Right lobe of liver (tissue), 6 donors: ENCODE results near the gene RPUSD4. TPM values are rescaled to one million over a fixed set of nuclear protein-coding genes. Genes with fewer than 3 reads are reported as not detected.

Source experiments
- ATAC-seq, 4 donors: fragments of 200-7000 bp; cut with Tn5 transposase; one replicate each; pipeline ENCODE4 v1.9.1; 2020; ENCODE audit warnings: mild to moderate bottlenecking in 4 of 4, moderate library complexity in 4 of 4
- DNase-seq, 3 donors: peaks; one replicate each; pipeline ENCODE4 v3.0.0-alpha.2; 2020
- H3K27ac ChIP-seq, 3 donors: fragments of 200-600 bp; one replicate each; pipeline ENCODE4 v1.8.0; 2022
- H3K27me3 ChIP-seq, 2 donors: fragments of 200-600 bp; one replicate each; pipeline ENCODE4 v1.8.0; 2022
- H3K36me3 ChIP-seq, 4 donors: fragments of 200-600 bp; sonication (generic) in 1 of 4; one replicate each; pipeline versions ENCODE4 v1.5.1 to v1.8.0; 2017 to 2022; ENCODE audit warnings: control low read depth in 1 of 4
- H3K4me1 ChIP-seq, 4 donors: fragments of 200-600 bp; sonication (generic) in 1 of 4; one replicate each; pipeline versions ENCODE4 v1.5.1 to v1.8.0; 2017 to 2022; ENCODE audit warnings: control low read depth in 1 of 4
- H3K4me3 ChIP-seq, 3 donors: fragments of 200-600 bp; one replicate each; pipeline ENCODE4 v1.8.0; 2022
- H3K9me3 ChIP-seq, 4 donors: fragments of 200-600 bp; sonication (generic) in 1 of 4; one replicate each; pipeline versions ENCODE4 v1.5.1 to v1.8.0; 2017 to 2022; ENCODE audit warnings: control low read depth in 1 of 4
- POLR2A ChIP-seq: fragments of 450-650 bp; IDR thresholded peaks from one replicate; pipeline ENCODE4 v1.6.1; 2017; ENCODE audit warnings: antibody characterized with exemption, mild to moderate bottlenecking
- WGBS: methylation state at CpG from one replicate; pipeline ENCODE4 v1.1.6; 2018; ENCODE audit warnings: low coverage, low lambda C conversion rate; ENCODE audit not compliant: insufficient coverage; ENCODE audit errors: missing lambda C conversion rate; 5-methylcytosine and 5-hydroxymethylcytosine counted together
- intact Hi-C, 2 donors: fragments of 100-400 bp; cut with DNase I; formaldehyde crosslinking; loops; one replicate each; pipeline versions ENCODE4 v1.11.2 to v1.14.1; 2022
- total RNA-seq, 6 experiments: library from RNA; depleted of rRNA in 2 of 6; stranded (reverse); fragments of >200 nt in 2 of 6; fragmentation: NEBNext Ultra II Directional in 3 of 6; extraction: Animal tissue kit (Norgen Biotek cat#: 25700) in 3 of 6; gene quantifications; one replicate each; pipeline versions ENCODE4 v1.1.0 to v1.2.4, GENCODE V29; 2016 to 2023
- TF ChIP-seq, protein P1 (sequence below), 4 donors: fragments of 200-600 bp in 3 of 4; fragments of 450-650 bp in 1 of 4; IDR thresholded peaks; one replicate each; pipeline versions ENCODE4 v1.5.1 to v1.8.0; 2016 to 2022; ENCODE audit warnings: antibody characterized with exemption in 4 of 4, mild to moderate bottlenecking in 2 of 4
- donor health status: DM: no; HTN: yes; CAD: no.
- donor health status: DM: no; HTN: no; CAD: no.
- donor health status: DM: no; HTN: no; CAD: no.
- donor health status: DM: no; HTN: yes; CAD: no.
- donor health status: DM: no; HTN: yes; CAD: no.

Gene RPUSD4
- total RNA-seq, 6 experiments from 2014 or later, result 12.8 to 18.5 (median 14.2) TPM

- DNase-seq (no peak), ATAC-seq (peak in 2 of 4 donors; percentile 44 to 55)
- no peaks in the 10 kb centered on the region for H3K9me3 ChIP-seq
- no peak for TF ChIP-seq POLR2A
- TF ChIP-seq, protein P1, sequence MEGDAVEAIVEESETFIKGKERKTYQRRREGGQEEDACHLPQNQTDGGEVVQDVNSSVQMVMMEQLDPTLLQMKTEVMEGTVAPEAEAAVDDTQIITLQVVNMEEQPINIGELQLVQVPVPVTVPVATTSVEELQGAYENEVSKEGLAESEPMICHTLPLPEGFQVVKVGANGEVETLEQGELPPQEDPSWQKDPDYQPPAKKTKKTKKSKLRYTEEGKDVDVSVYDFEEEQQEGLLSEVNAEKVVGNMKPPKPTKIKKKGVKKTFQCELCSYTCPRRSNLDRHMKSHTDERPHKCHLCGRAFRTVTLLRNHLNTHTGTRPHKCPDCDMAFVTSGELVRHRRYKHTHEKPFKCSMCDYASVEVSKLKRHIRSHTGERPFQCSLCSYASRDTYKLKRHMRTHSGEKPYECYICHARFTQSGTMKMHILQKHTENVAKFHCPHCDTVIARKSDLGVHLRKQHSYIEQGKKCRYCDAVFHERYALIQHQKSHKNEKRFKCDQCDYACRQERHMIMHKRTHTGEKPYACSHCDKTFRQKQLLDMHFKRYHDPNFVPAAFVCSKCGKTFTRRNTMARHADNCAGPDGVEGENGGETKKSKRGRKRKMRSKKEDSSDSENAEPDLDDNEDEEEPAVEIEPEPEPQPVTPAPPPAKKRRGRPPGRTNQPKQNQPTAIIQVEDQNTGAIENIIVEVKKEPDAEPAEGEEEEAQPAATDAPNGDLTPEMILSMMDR (IDR thresholded peaks at IDR 0.05), result no peak
- whole genome bisulfite sequencing, result 72% methylated on average over 6 of the region's 6 CpGs
- no peaks in the 10 kb centered on the region for H3K27me3 ChIP-seq
- no peak overlapping the region for H3K27ac ChIP-seq
- no peak overlapping the region for H3K4me3 ChIP-seq
- peaks cover 0 to 11% (median 0%) of the 10 kb centered on the region in 4 donors for H3K4me1 ChIP-seq
- intact Hi-C loops, result no loop called here
- H3K36me3 ChIP-seq, result peaks cover 0 to 5% (median 0%) of the 10 kb centered on the region in 4 donors
Observed at GRCh38 chr11:126231725-126232459, 20.4 kb upstream of the RPUSD4 start.

- intact Hi-C loops, result no loop called here
- Histone ChIP-seq H3K27ac (no peak overlapping the region), H3K27me3 (no peaks in the 10 kb centered on the region), H3K4me1 (peaks cover 0 to 11% (median 0%) of the 10 kb centered on the region in 4 donors), H3K9me3 (no peaks in the 10 kb centered on the region), H3K4me3 (no peak overlapping the region), H3K36me3 (no peaks in the 10 kb centered on the region)
- 72% methylated on average over 3 of the region's 3 CpGs for WGBS
- TF ChIP-seq, protein P1 (IDR thresholded peaks at IDR 0.05), result no peak
- TF ChIP-seq POLR2A, result no peak
- ATAC-seq (no peak), DNase-seq (no peak)
Observed at GRCh38 chr11:126229858-126230540, 18.5 kb upstream of the RPUSD4 start.

DNA sequence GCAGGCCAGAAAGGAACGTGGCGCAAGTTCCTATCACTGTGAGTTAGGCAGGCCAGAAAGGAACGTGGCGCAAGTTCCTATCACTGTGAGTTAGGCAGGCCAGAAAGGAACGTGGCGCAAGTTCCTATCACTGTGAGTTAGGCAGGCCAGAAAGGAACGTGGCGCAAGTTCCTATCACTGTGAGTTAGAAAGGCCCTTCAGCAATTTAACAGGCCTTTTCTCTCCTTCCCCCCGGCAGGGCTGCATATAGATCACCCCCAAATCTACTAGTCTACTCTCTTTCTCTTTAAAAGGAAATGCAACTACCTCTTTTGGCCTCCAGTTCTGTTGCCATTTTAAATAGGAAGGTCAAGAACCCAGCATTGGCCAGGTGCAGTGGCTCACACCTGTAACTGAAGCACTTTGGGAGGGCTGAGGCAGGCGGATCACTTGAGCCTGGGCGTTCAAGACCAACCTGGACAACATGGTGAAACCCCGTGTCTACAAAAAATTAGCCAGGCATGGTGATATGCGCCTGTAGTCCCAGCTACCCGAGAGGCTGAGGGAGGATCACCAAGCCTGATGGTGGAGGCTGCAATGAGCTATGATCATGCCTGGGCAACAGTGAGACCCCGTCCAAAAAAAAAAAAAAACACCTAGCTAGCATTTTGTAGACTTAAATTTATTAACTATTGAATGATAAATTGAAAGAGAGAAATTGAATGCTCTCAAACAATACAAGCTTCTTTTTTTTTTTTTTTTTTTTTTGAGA, 15.1 kb upstream of the RPUSD4 start:
- H3K4me3 ChIP-seq, result no peak overlapping the region
- DNase-seq (no peak), ATAC-seq (no peak)
- TF ChIP-seq POLR2A, result no peak
- TF ChIP-seq, protein P1 (IDR thresholded peaks at IDR 0.05), result no peak
- no peaks in the 10 kb centered on the region for H3K27me3 ChIP-seq
- no peaks in the 10 kb centered on the region for H3K36me3 ChIP-seq
- WGBS, result 97% methylated on average over 8 of the region's 15 CpGs
- peaks cover 0 to 4% (median 0%) of the 10 kb centered on the region in 4 donors for H3K4me1 ChIP-seq
- H3K27ac ChIP-seq, result no peak overlapping the region
- no peaks in the 10 kb centered on the region for H3K9me3 ChIP-seq
- intact Hi-C loops, result no loop called here

DNA sequence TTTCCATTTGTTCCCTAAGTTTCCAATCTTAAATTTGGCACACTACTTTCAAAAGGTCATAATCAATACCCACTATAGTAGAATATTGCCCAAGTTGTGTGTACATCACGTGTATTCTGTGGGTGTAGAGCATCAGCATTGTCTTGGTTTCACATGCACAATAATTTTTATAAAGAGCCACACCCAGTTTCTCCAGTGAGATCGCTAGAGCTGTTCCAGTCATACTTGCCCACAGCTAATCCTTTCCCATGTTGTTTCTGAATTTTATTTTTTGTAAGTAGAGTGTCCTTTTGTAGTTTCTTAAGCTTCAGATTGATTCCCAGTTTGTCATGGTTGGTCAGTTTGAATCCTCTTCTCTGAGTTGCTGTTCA, 13.8 kb upstream of the RPUSD4 start:
- Histone ChIP-seq H3K4me3 (no peak overlapping the region), H3K36me3 (no peaks in the 10 kb centered on the region), H3K27ac (no peak overlapping the region), H3K27me3 (no peaks in the 10 kb centered on the region), H3K4me1 (no peaks in the 10 kb centered on the region), H3K9me3 (no peaks in the 10 kb centered on the region)
- 69% methylated on average over 2 of the region's 2 CpGs for WGBS
- DNase-seq (no peak), ATAC-seq (no peak)
- intact Hi-C loops, result no loop called here
- no peak for TF ChIP-seq POLR2A
- TF ChIP-seq, protein P1 (IDR thresholded peaks at IDR 0.05), result no peak
